Esophagus squamous epithelium (tissue), 4 donors: ENCODE results near the gene RSU1.

ENCODE experiments used
- CTCF ChIP-seq, 6 experiments: fragments of 450-650 bp in 4 of 6; fragments of 200-600 bp in 2 of 6; sonication (generic) in 2 of 6; IDR thresholded peaks; one replicate each; pipeline ENCODE4 v1.5.1; 2016 to 2019; ENCODE audit warnings: antibody characterized with exemption in 6 of 6, mild to moderate bottlenecking in 4 of 6, moderate library complexity in 4 of 6
- POLR2A ChIP-seq, 4 donors: fragments of 450-650 bp; IDR thresholded peaks; one replicate each; pipeline ENCODE4 v1.6.1; 2017; ENCODE audit warnings: antibody characterized with exemption in 4 of 4, mild to moderate bottlenecking in 4 of 4, moderate library complexity in 3 of 4

- no peak for TF ChIP-seq CTCF (IDR thresholded peaks at IDR 0.05)
- TF ChIP-seq POLR2A (IDR thresholded peaks at IDR 0.05) = no peak
Observed at GRCh38 chr10:16819026-16819425, 1.8 kb upstream of the RSU1 start.
